ENCODE results near the gene COBL. TPM values are rescaled to one million over a fixed set of nuclear protein-coding genes. Genes with fewer than 3 reads are reported as not detected.

COBL gene
- total and polyA plus RNA-seq, 2 of the 8 experiments (the other 6 are each of a cell fraction or from before 2014, with no cell fraction given), result 13.8 to 40.4 TPM

DNA sequence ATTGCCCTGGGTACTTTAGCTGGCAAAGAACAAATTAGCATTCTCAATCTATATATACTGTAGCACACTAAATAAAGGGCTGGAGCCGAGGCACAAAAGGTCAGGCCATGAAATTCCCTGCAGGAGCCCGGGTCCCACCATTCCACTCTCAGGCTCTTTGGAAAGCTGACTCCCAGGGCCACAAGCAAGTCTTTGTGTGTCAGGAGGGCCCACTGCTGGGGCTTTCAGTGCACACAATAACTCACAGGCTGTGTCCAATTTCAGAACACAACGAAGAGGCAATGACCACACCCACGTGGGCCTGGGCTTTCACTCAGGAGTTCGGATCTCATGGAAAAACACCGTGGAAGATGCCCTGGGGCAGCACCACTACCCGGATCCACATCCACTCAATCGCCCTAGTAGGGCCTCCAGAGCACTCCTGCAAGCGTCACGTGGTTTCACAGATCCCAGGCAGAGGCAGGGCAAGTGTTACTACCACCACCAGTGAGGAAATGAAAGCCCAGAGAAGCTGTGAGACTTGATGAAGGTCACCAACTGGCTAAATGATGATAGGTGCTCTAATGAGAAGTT, 60.3 kb downstream of the COBL start:
- Histone ChIP-seq H3K27me3 (replicated peaks in 1 of 4; ENCODE audit: control insufficient read depth in 3 of 4, extremely low read depth in 1 of 4, insufficient read depth in 3 of 4, low read length in 3 of 4) (no peaks in the 10 kb centered on the region), H3K4me1 (replicated peaks in 1 of 4; ENCODE audit: control insufficient read depth in 3 of 4, insufficient read depth in 4 of 4, low read length in 3 of 4) (peaks cover 0 to 10% (median 6%) of the 10 kb centered on the region in 4 experiments; a peak in 5 of 7 replicates), H2BK15ac (ENCODE audit: low read length) (no peak overlapping the region), H3K9ac (replicated peaks in 1 of 4; ENCODE audit: extremely low read depth in 1 of 4, low read depth in 3 of 4, low read length in 3 of 4) (no peak overlapping the region), H2AK5ac (ENCODE audit: low read depth, low read length) (no peak overlapping the region), H4K20me1 (replicated peaks in 1 of 2; ENCODE audit: control insufficient read depth in 1 of 2, insufficient read depth in 2 of 2, low read length in 2 of 2) (peaks cover 0 to 8% of the 10 kb centered on the region in 2 experiments), H3K4me3 (ENCODE audit: extremely low read depth in 1 of 4, insufficient read depth in 2 of 4, low read depth in 3 of 4, low read length in 4 of 4) (no peak overlapping the region), H3K23ac (ENCODE audit: insufficient read length) (no peak overlapping the region), H3K79me2 (ENCODE audit: control insufficient read depth in 1 of 2, insufficient read depth in 2 of 2, low read length in 2 of 2) (peaks cover 0 to 63% of the 10 kb centered on the region in 2 experiments; a peak in 3 of 4 replicates), H3K23me2 (ENCODE audit: low read depth, low read length) (no peaks in the 10 kb centered on the region; the same call in 1 of the 2 replicates), H3K79me1 (ENCODE audit: low read depth, low read length) (0 out of 2 replicates have a peak, but pooled peaks cover 2% of the 10 kb centered on the region), H3K27ac (ENCODE audit: low read depth, low read length) (no peak overlapping the region), H2BK5ac (ENCODE audit: low read depth, low read length) (no peak overlapping the region), H3K18ac (ENCODE audit: extremely low read depth, low read length) (no peak overlapping the region), H4K8ac (ENCODE audit: extremely low read depth, insufficient read depth, low read length) (no peak overlapping the region), H4K91ac (replicated peaks; ENCODE audit: insufficient read length, low read length) (no peak overlapping the region), H3K4ac (replicated peaks; ENCODE audit: insufficient read length, low read depth, low read length) (no peak overlapping the region), H4K5ac (ENCODE audit: insufficient read length, low read depth, low read length) (no peak overlapping the region), H2BK120ac (replicated peaks; ENCODE audit: low read depth, low read length) (no peak overlapping the region), H3K36me3 (ENCODE audit: control insufficient read depth in 2 of 4, insufficient read depth in 4 of 4, low read length in 3 of 4) (no peaks in the 10 kb centered on the region), H3K4me2 (ENCODE audit: insufficient read depth in 1 of 2, low read depth in 2 of 2, low read length in 2 of 2) (peak overlapping the region in 1 of 2 experiments; percentile 16; a peak in 1 of 4 replicates), H2BK20ac (ENCODE audit: low read length) (no peak overlapping the region), H3K9me3 (ENCODE audit: insufficient read depth in 2 of 2, low read depth in 1 of 2, low read length in 1 of 2) (no peaks in the 10 kb centered on the region), H2AFZ (ENCODE audit: low read length) (no peak overlapping the region), H2BK12ac (ENCODE audit: low read depth, low read length) (0 out of 2 replicates have a peak overlapping the region, but pooled peaks have one; percentile 5), H3K56ac (replicated peaks; ENCODE audit: insufficient read length, low read depth, low read length) (no peak overlapping the region), H3K14ac (ENCODE audit: insufficient read length) (no peak overlapping the region)
- ChIA-PET CTCF (ENCODE audit: partially characterized antibody) (interaction anchor here (0.6 to 1.7 kb wide), 5 partner anchors 29 to 111 kb away, joined by 3 to 6 read pairs (median 3); no protein-coding TSS in a partner anchor), POLR2A (ENCODE audit: partially characterized antibody) (interaction anchor here (1.6 to 1.7 kb wide), 2 partner anchors 70 kb away, joined by 3 to 6 read pairs; no protein-coding TSS in a partner anchor)
- FAIRE-seq (no peak), DNase-seq (ENCODE audit: low read depth in 1 of 2, low spot score in 2 of 2) (peak in 1 of 2 experiments; percentile 41)
- 77% methylated on average over 10 of the region's 10 CpGs; no CpG with 5 or more reads in 1 of the 2 experiments for WGBS, 2 experiments (ENCODE audit: extremely low coverage in 1 of 2, insufficient coverage in 1 of 2, insufficient read length in 1 of 2, insufficient replicate concordance in 2 of 2, low coverage in 1 of 2, low lambda C conversion rate in 2 of 2, missing lambda C conversion rate in 1 of 2)
- TF ChIP-seq SIRT6 (IDR thresholded peaks at IDR 0.05; ENCODE audit: low read length) (no peak), SRF (IDR thresholded peaks at IDR 0.05; ENCODE audit: low read depth, low read length) (no peak), CBX8 (IDR thresholded peaks at IDR 0.05; ENCODE audit: borderline replicate concordance, low read depth, low read length) (no peak), TAF7 (optimal IDR thresholded peaks at IDR 0.05; ENCODE audit: borderline replicate concordance, low read depth, low read length) (no peak), ASH2L (IDR thresholded peaks at IDR 0.05; ENCODE audit: low read length) (no peak), POLR2A (IDR thresholded peaks at IDR 0.05; ENCODE audit: control extremely low read depth in 1 of 2, low read depth in 2 of 2, low read length in 2 of 2) (no peak), SIX5 (IDR thresholded peaks at IDR 0.05; ENCODE audit: low read depth, low read length) (no peak), CEBPB (IDR thresholded peaks at IDR 0.05; ENCODE audit: low read depth, low read length) (no peak), ZNF274 (IDR thresholded peaks at IDR 0.05; ENCODE audit: borderline replicate concordance, extremely low read depth, low read length) (no peak), KDM4A (IDR thresholded peaks at IDR 0.05; ENCODE audit: low read depth, low read length, severe bottlenecking) (no peak), TCF12 (IDR thresholded peaks at IDR 0.05; ENCODE audit: low read depth, low read length) (no peak), FOSL1 (IDR thresholded peaks at IDR 0.05; ENCODE audit: insufficient read depth, low read depth, low read length) (no peak), NANOG (IDR thresholded peaks at IDR 0.05; ENCODE audit: insufficient read depth, low read depth, low read length, poor library complexity, severe bottlenecking) (no peak), JUN (IDR thresholded peaks at IDR 0.05; ENCODE audit: low read depth, low read length) (no peak)
